Measurements from ENCODE around the gene STAG3. TPM values are rescaled to one million over a fixed set of nuclear protein-coding genes. Genes with fewer than 3 reads are reported as not detected.
"Not testable (repeated sequence)": the region's sequence is repeated elsewhere in the genome, so short reads cannot be mapped to it uniquely, and the experiment has no call there.

Gene STAG3
- polyA plus RNA-seq, 1 experiment, result 0.61 TPM

- no peaks in the 10 kb centered on the region for H3K27me3 ChIP-seq (ENCODE audit: control insufficient read depth, insufficient read depth, low read length)
- ChIA-PET POLR2A (no interaction called here), CTCF (interaction anchor here (0.6 to 9.6 kb wide), 29 partner anchors 9 to 275 kb away, joined by 3 to 147 read pairs (median 4); partner anchors contain the start of genes AP4M1, GAL3ST4, GPC2 and LAMTOR4)
- TF ChIP-seq, protein P1, sequence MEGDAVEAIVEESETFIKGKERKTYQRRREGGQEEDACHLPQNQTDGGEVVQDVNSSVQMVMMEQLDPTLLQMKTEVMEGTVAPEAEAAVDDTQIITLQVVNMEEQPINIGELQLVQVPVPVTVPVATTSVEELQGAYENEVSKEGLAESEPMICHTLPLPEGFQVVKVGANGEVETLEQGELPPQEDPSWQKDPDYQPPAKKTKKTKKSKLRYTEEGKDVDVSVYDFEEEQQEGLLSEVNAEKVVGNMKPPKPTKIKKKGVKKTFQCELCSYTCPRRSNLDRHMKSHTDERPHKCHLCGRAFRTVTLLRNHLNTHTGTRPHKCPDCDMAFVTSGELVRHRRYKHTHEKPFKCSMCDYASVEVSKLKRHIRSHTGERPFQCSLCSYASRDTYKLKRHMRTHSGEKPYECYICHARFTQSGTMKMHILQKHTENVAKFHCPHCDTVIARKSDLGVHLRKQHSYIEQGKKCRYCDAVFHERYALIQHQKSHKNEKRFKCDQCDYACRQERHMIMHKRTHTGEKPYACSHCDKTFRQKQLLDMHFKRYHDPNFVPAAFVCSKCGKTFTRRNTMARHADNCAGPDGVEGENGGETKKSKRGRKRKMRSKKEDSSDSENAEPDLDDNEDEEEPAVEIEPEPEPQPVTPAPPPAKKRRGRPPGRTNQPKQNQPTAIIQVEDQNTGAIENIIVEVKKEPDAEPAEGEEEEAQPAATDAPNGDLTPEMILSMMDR (IDR thresholded peaks at IDR 0.05; ENCODE audit: insufficient read depth, low read depth, low read length), result peak; percentile 92
- no peaks in the 10 kb centered on the region for H3K36me3 ChIP-seq (ENCODE audit: control insufficient read depth, insufficient read depth, low read length)
- no peak for DNase-seq (ENCODE audit: low read depth)
- no peak overlapping the region for H3K4me3 ChIP-seq (ENCODE audit: low read depth, low read length)
Measured at GRCh38 chr7:100132697-100133151, 45.0 kb upstream of the STAG3 start.

DNA sequence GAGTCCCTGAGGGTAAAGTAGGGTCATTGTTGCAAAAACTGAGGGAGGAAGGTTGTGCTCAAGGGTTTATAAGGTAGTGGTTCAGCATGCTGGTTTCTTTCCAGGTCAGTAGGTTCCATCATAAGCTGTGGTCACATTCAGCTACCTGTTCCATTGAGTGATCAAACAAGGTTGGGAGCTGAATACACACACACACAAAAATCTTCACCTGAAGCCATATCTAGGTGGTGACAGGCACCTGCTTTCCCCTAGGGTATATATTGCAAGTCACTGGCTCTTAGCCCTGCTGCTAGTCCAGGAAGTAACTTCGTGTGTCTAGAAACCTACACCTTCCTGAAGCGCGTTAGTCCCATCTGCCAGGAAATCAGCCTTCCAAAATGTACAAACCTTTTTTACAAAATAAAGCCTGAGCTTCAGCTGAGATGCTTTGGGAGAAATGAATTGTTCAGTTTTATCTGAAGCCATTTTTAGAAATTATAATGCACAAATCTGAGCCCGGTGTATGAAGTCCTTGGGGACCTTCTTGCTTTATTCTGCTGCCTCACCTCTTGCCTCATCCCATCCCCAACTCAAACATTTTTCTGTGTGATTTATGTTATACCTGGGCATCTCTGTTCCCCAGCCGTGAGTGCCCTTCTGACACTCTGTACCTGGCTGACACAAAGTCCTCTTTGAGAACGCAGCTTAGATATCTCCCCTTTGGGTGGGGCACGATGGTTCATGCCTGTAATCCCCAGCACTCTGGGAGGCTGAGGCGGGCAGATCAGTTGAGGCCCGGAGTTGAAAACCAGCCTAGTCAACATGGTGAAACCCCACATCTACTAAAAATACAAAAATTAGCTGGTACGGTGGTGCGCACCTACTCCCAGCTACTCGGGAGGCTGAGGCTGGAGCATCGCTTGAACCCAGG, 39.6 kb upstream of the STAG3 start:
- POLR2A ChIA-PET, result no interaction called here
- CTCF ChIA-PET, result interaction anchor here (0.5 to 1.0 kb wide), 3 partner anchors 13 to 77 kb away, joined by 3 read pairs; no protein-coding TSS in a partner anchor
- H3K27me3 ChIP-seq (ENCODE audit: control insufficient read depth, insufficient read depth, low read length), result no peaks in the 10 kb centered on the region
- no peaks in the 10 kb centered on the region for H3K36me3 ChIP-seq (ENCODE audit: control insufficient read depth, insufficient read depth, low read length)
- no peak overlapping the region for H3K4me3 ChIP-seq (ENCODE audit: low read depth, low read length)
- TF ChIP-seq, protein P1 (IDR thresholded peaks at IDR 0.05; ENCODE audit: insufficient read depth, low read depth, low read length), result no peak
- DNase-seq (ENCODE audit: low read depth), result no peak

GRCh38 chr7:100141555-100141949, 36.2 kb upstream of the STAG3 start:
- TF ChIP-seq, protein P1 (IDR thresholded peaks at IDR 0.05; ENCODE audit: insufficient read depth, low read depth, low read length), result no peak
- Histone ChIP-seq H3K36me3 (ENCODE audit: control insufficient read depth, insufficient read depth, low read length) (no peaks in the 10 kb centered on the region), H3K4me3 (ENCODE audit: low read depth, low read length) (no peak overlapping the region), H3K27me3 (ENCODE audit: control insufficient read depth, insufficient read depth, low read length) (no peaks in the 10 kb centered on the region)
- ChIA-PET POLR2A (no interaction called here), CTCF (interaction anchor here (5.1 kb wide), 1 partner anchor 11 kb away, joined by 49 read pairs; no protein-coding TSS in a partner anchor)
- DNase-seq (ENCODE audit: low read depth), result no peak

- ChIA-PET CTCF (interaction anchor here (0.9 to 5.1 kb wide), 2 partner anchors 12 to 17 kb away, joined by 3 to 49 read pairs; no protein-coding TSS in a partner anchor), POLR2A (no interaction called here)
- no peak for DNase-seq (ENCODE audit: low read depth)
- TF ChIP-seq, protein P1 (IDR thresholded peaks at IDR 0.05; ENCODE audit: insufficient read depth, low read depth, low read length), result no peak
- no peaks in the 10 kb centered on the region for H3K27me3 ChIP-seq (ENCODE audit: control insufficient read depth, insufficient read depth, low read length)
- H3K36me3 ChIP-seq (ENCODE audit: control insufficient read depth, insufficient read depth, low read length), result no peaks in the 10 kb centered on the region
- H3K4me3 ChIP-seq (ENCODE audit: low read depth, low read length), result no peak overlapping the region
Measured at GRCh38 chr7:100142461-100142860, 35.3 kb upstream of the STAG3 start.

DNA sequence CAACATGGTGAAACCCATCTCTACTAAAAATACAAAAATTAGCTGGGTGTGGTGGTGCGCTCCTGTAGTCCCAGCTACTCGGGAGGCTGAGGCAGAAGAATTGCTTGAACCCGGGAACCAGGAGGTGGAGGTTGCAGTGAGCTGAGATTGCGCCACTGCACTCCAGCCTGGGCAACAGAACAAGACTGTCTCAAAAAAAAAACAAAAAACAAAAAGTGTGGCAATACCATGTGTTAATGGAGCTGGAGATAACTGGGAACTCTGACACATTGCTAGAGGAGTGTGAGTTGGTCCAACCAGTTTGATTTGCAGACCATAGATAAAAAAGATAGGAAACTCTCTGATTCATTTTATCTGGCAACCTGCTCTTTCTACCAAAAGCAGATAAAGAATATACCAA, 31.4 kb upstream of the STAG3 start:
- CTCF ChIA-PET, result interaction anchor here (5.6 kb wide), 1 partner anchor 15 kb away, joined by 38 read pairs; no protein-coding TSS in a partner anchor
- H3K4me3 ChIP-seq (ENCODE audit: low read depth, low read length); H3K27me3 ChIP-seq (ENCODE audit: control insufficient read depth, insufficient read depth, low read length); DNase-seq (ENCODE audit: low read depth); H3K36me3 ChIP-seq (ENCODE audit: control insufficient read depth, insufficient read depth, low read length); POLR2A ChIA-PET: not testable (repeated sequence)
